ENCODE results near the gene PTPRT. TPM values are rescaled to one million over a fixed set of nuclear protein-coding genes. Genes with fewer than 3 reads are reported as not detected.
A peak's percentile ranks its signal among the peaks of the same experiment; 100 is the strongest.

The PTPRT gene
- total and polyA plus RNA-seq, 2 donors (not counting 1 experiment from before 2014, with no cell fraction given) = not detected

- peak in 1 of 2 donors; percentile 2 for DNase-seq (ENCODE audit: low read depth in 2 of 2)
- Histone ChIP-seq H3K27ac (ENCODE audit: insufficient read depth, low read length) (no peak overlapping the region), H3K4me2 (ENCODE audit: extremely low read depth, insufficient read depth, low read length) (no peak overlapping the region), H3K9me3 (ENCODE audit: control insufficient read depth, insufficient read depth, low read depth, low read length) (no peaks in the 10 kb centered on the region), H3K36me3 (ENCODE audit: control insufficient read depth, insufficient read depth, low read length) (no peaks in the 10 kb centered on the region), H3K4me1 (ENCODE audit: control insufficient read depth, extremely low read depth, insufficient read depth, low read length) (no peaks in the 10 kb centered on the region), H2AFZ (ENCODE audit: low read length) (no peak overlapping the region), H3K9ac (ENCODE audit: insufficient read depth, low read length) (no peak overlapping the region), H4K20me1 (ENCODE audit: control insufficient read depth, extremely low read depth, insufficient read depth, low read length) (no peaks in the 10 kb centered on the region), H3K27me3 (ENCODE audit: control insufficient read depth, insufficient read depth, low read length) (no peaks in the 10 kb centered on the region), H3K4me3 (replicated peaks in 1 of 4; ENCODE audit: control extremely low read depth in 1 of 4, insufficient read depth in 1 of 4, low read depth in 3 of 4, low read length in 4 of 4) (no peak overlapping the region), H3K79me2 (ENCODE audit: control insufficient read depth, insufficient read depth, low read length) (no peaks in the 10 kb centered on the region)
- TF ChIP-seq EZH2 (IDR thresholded peaks at IDR 0.05; ENCODE audit: low read length, missing control alignments) (no peak), CTCF (conservative IDR thresholded peaks at IDR 0.05 in 1 of 2, IDR thresholded peaks at IDR 0.05 in 1 of 2; ENCODE audit: low read depth in 1 of 2, low read length in 2 of 2) (no peak)
Observed at GRCh38 chr20:42484335-42484734, 705.4 kb downstream of the PTPRT start.

- Histone ChIP-seq H3K4me2 (ENCODE audit: extremely low read depth, insufficient read depth, low read length) (no peak overlapping the region), H3K36me3 (ENCODE audit: control insufficient read depth, insufficient read depth, low read length) (no peaks in the 10 kb centered on the region), H4K20me1 (ENCODE audit: control insufficient read depth, extremely low read depth, insufficient read depth, low read length) (no peaks in the 10 kb centered on the region), H3K4me1 (ENCODE audit: control insufficient read depth, extremely low read depth, insufficient read depth, low read length) (no peaks in the 10 kb centered on the region), H2AFZ (ENCODE audit: low read length) (no peak overlapping the region), H3K79me2 (ENCODE audit: control insufficient read depth, insufficient read depth, low read length) (no peaks in the 10 kb centered on the region), H3K4me3 (replicated peaks in 1 of 4; ENCODE audit: control extremely low read depth in 1 of 4, insufficient read depth in 1 of 4, low read depth in 3 of 4, low read length in 4 of 4) (no peak overlapping the region), H3K9ac (ENCODE audit: insufficient read depth, low read length) (no peak overlapping the region), H3K9me3 (ENCODE audit: control insufficient read depth, insufficient read depth, low read depth, low read length) (no peaks in the 10 kb centered on the region), H3K27ac (ENCODE audit: insufficient read depth, low read length) (no peak overlapping the region), H3K27me3 (ENCODE audit: control insufficient read depth, insufficient read depth, low read length) (no peaks in the 10 kb centered on the region)
- no peak for DNase-seq (ENCODE audit: low read depth in 2 of 2)
- TF ChIP-seq EZH2 (IDR thresholded peaks at IDR 0.05; ENCODE audit: low read length, missing control alignments) = no peak
- TF ChIP-seq CTCF (conservative IDR thresholded peaks at IDR 0.05 in 1 of 2, IDR thresholded peaks at IDR 0.05 in 1 of 2; ENCODE audit: low read depth in 1 of 2, low read length in 2 of 2) = peak in 1 of 2 donors; percentile 14
Observed at GRCh38 chr20:42483730-42484303, 705.9 kb downstream of the PTPRT start.

- DNase-seq (ENCODE audit: low read depth in 2 of 2) = no peak
- no peak overlapping the region for H3K4me3 ChIP-seq (replicated peaks in 1 of 4; ENCODE audit: control extremely low read depth in 1 of 4, insufficient read depth in 1 of 4, low read depth in 3 of 4, low read length in 4 of 4)
- no peaks in the 10 kb centered on the region for H3K9me3 ChIP-seq (ENCODE audit: control insufficient read depth, insufficient read depth, low read depth, low read length)
- no peak overlapping the region for H3K27ac ChIP-seq (ENCODE audit: insufficient read depth, low read length)
- no peak overlapping the region for H3K4me2 ChIP-seq (ENCODE audit: extremely low read depth, insufficient read depth, low read length)
- no peaks in the 10 kb centered on the region for H3K79me2 ChIP-seq (ENCODE audit: control insufficient read depth, insufficient read depth, low read length)
- H3K36me3 ChIP-seq (ENCODE audit: control insufficient read depth, insufficient read depth, low read length) = no peaks in the 10 kb centered on the region
- no peak overlapping the region for H2AFZ ChIP-seq (ENCODE audit: low read length)
- H4K20me1 ChIP-seq (ENCODE audit: control insufficient read depth, extremely low read depth, insufficient read depth, low read length) = no peaks in the 10 kb centered on the region
- H3K9ac ChIP-seq (ENCODE audit: insufficient read depth, low read length) = no peak overlapping the region
- TF ChIP-seq EZH2 (IDR thresholded peaks at IDR 0.05; ENCODE audit: low read length, missing control alignments) = no peak
- no peak for TF ChIP-seq CTCF (conservative IDR thresholded peaks at IDR 0.05 in 1 of 2, IDR thresholded peaks at IDR 0.05 in 1 of 2; ENCODE audit: low read depth in 1 of 2, low read length in 2 of 2)
- H3K4me1 ChIP-seq (ENCODE audit: control insufficient read depth, extremely low read depth, insufficient read depth, low read length) = no peaks in the 10 kb centered on the region
- no peaks in the 10 kb centered on the region for H3K27me3 ChIP-seq (ENCODE audit: control insufficient read depth, insufficient read depth, low read length)
Observed at GRCh38 chr20:42482808-42483207, 706.9 kb downstream of the PTPRT start.
